ENCODE measurements around the gene CXCL11.
"Not testable (repeated sequence)": the region's sequence is repeated elsewhere in the genome, so short reads cannot be mapped to it uniquely, and the experiment has no call there.

The CXCL11 gene

GRCh38 chr4:76042241-76042998, 6.5 kb upstream of the CXCL11 start:
- DNase-seq = not testable (repeated sequence)

DNA sequence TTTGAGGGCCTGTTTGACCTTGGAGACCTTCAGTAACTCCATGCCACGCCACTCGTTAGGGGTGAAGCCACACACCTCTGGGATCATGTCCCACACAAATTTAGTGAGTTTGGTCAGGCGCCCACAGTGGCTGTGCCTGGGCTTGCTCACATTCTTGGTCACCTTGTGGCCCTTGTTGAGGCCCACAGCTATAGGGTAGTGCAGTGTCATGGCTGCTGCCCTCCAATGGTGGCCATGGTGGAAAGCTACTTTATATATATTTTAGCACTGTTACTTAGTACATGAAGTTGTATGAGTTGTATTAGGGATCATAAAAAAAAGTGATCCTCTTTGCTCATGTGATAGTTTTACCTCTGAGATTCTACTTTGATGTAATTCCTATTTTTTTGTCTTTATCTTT, 985 bp upstream of the CXCL11 start:
- DNase-seq = no peak

DNA sequence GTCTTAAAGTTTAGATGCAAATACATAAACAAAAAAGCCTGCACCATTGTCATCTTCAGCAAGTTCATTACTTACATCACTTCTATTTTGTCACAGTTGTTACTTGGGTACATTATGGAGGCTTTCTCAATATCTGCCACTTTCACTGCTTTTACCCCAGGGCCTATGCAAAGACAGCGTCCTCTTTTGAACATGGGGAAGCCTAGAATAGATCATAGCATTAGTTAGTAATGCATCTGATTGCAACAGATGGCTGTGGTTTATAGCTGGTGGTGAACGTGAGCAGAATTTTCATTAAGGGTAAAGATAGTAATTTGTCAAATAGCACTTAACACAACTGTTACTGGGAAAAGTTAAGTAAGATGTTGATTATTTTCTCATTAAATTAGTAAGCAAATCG, 729 bp downstream of the CXCL11 start:
- no peak for DNase-seq

GRCh38 chr4:76029300-76029699, 6.6 kb downstream of the CXCL11 start:
- no peak for DNase-seq

- peak; percentile 2 for DNase-seq
Observed at GRCh38 chr4:76028350-76028765, 7.5 kb downstream of the CXCL11 start.

GRCh38 chr4:76024065-76024464, 11.8 kb downstream of the CXCL11 start:
- no peak for DNase-seq

- DNase-seq = no peak
Observed at GRCh38 chr4:76023389-76023788, 12.5 kb downstream of the CXCL11 start, which contains the start of gene CXCL10. Gene CXCL10 (minus strand): TSS chr4:76023497. CDS start chr4:76023431, 66 bp downstream.

DNA sequence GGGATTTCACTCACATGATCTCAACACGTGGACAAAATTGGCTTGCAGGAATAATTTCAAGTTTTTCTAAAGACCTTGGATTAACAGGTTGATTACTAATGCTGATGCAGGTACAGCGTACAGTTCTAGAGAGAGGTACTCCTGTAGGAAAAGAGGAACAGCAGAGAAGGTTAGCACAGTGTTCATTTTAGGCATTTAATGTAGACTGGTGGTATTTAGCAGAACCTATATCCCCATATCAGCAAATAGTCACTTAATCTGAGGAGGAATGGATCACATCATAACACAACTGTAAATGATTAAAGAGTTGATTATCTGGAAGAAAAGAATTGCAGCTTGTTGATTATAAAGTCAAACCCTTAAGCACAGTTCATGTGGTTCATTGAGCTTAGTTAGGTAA, 13.2 kb downstream of the CXCL11 start:
- DNase-seq = no peak

DNA sequence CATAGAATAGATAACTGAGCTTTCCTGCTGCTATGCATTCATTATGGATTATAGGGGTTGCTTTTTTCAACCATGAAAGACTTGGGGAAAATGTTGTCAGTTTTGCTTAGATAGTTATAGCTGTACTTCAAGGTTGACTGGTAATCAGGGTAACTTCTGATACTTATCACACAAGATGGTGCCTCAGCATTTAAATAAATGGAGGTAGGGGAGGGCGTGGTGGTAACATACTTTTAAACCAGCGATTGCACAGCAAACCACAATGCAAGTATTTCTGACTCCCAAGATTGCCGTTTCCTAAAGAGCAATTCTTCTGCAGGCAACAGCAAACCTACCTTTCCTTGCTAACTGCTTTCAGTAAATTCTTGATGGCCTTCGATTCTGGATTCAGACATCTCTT, 13.8 kb downstream of the CXCL11 start:
- no peak for DNase-seq

- no peak for DNase-seq
Observed at GRCh38 chr4:76017056-76017686, 18.7 kb downstream of the CXCL11 start.

DNA sequence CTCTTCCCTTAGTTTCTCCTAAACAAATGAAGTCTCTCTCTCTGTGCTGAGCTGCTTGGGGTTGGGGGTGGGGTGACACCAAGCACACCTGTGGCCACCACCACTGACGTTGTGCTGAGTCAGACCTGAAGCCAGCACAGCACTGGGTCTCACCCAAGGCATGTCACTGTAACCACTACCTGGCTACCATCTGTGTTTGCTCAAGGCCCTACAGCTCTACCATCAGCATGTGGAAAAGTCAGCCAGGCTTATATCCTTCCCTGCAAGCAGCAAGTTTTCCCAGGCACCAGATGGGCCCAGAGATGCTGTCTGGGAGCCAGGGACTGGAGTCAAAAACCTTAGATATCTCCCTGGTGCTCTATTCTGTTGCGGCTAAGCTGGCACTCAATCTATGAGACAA, 19.5 kb downstream of the CXCL11 start:
- DNase-seq = no peak

- DNase-seq = no peak
Observed at GRCh38 chr4:76013540-76013939, 22.3 kb downstream of the CXCL11 start.

- no peak for DNase-seq
Observed at GRCh38 chr4:76012388-76012801, 23.5 kb downstream of the CXCL11 start.

GRCh38 chr4:76011700-76012387, 24.0 kb downstream of the CXCL11 start:
- DNase-seq = no peak

GRCh38 chr4:76011018-76011670, 24.7 kb downstream of the CXCL11 start:
- no peak for DNase-seq

DNA sequence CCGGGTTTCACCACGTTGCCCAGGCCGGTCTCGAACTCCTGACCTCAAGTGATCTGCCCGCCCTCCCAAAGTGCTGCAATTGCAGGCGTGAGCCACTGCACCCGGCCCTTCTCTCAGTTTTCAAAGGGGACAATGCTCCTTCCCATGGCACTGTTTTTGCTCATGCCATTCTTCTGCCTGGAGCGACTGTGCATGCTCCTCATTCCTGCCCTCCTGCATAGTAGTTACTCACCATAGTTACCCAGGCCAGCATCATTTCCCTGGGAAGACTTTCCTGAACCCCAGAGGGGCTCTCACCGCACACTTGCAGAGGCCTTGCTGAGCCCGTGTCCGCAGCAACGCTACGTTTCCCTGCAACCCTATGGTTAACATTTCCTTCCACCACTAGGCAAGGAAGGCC, 25.3 kb downstream of the CXCL11 start:
- no peak for DNase-seq

DNA sequence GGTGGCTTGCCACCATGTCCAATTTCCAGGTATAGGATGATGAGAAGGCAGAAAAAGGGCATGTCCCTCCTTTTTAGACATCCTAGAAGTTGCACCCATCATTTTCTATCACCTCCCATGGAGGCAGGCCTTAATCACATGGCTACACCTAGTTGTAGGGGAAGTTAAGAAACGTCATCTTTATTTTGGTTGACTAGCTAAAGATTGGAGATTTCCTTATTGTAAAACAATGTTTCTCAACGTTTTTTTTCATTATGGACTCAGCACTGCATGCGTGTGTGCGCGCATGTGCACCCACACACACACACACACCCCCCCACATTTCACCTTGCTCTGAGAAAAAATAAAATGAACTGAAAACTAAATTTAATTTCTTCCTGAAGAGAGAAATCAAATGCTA, 26.6 kb downstream of the CXCL11 start:
- no peak for DNase-seq

DNA sequence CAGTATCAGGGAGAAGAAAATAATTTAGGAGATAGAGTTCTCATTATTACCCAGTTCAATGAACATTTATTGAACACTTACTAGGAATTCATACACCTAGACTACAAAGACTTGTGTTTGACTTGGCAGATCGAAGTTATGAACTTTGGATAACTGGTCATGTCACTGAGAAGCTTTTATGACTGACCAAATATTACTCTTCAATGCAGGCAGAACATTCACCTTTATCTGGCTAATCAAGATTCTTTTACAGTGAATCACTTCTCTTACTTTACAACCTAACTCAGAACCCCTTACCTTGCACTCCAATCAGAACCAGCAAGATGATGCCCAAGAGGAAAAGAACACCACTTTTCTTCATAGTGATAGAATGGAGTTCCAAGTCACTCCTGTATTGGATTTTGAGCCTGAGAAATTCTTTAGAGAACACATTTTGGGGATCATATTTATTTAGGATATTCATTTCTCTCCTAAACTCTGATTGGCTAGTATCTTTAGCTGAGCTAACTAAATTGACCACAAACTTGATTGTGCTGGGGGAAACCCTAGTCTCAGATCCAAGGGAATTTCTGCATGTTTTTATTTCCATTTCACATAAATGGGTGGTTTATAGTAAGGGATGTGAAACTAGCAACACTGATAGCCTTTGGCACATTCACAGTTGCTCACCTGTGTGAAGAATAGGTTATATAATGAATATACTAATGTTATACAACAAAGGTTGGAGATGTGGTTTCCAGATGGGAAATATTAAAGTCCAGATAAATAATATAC, 28.6 kb downstream of the CXCL11 start, which contains the start of gene CXCL9:
CXCL9 (minus strand) TSS at position 421 of the 774 bp plus-strand sequence; CDS start at position 361, 60 bp downstream.
- no peak for DNase-seq

DNA sequence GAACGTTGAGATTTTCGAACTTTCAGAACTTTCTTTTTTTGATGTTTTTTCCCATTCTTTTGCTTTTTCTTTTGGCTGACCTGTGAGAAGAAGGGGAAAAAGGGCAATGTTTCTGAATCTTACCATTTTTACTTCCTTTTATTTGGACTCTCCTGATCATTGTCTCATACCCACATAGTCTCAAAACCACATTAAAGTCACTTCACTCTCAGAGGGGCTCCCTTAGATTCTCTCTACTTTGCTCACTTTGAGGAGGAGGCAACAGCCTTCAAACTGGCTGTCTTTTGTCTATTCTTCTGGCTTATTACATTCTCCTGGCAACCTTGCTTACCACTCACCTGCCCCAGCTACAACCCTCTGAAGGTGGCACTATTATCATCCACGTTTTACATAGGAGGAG, 32.2 kb downstream of the CXCL11 start:
- DNase-seq = no peak

DNA sequence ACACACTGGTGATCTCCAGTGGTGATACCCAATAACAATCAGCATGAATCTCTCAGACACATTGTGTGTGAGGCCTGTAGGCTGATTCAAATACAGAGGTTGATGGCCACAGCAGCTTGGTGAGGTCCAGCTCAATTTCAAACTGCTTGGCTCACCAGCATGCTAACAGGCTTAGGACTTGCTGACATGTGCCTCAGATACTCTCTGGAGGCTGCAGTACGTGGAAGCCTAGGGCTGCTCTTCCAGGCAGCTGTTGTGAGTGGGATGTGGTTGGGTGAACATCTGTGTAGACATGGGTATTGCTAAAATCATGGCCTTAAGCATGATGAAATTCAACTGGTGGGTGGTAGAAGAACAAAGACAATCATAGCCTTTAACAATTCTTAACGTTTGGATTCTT, 32.8 kb downstream of the CXCL11 start:
- no peak for DNase-seq

DNA sequence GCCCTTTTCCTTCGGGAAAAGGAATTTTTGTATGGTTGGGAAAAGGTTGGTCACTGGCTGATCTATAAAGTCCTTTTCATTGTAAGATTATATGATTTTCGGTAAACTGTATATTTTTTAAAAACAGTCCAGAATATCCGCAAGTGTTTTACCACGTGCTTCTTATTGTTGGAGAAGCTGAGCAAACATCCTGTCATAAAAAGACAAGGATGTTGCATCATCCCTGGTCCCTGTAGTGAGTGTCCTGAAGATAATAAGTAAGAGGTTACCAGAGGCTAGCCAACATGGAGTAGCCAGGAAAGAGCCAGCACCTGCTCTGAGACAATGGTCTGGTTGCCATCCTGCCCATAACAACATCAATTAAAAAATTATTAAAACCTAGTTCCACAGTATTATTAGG, 33.7 kb downstream of the CXCL11 start:
- no peak for DNase-seq

GRCh38 chr4:76001700-76002099, 34.2 kb downstream of the CXCL11 start:
- no peak for DNase-seq

DNA sequence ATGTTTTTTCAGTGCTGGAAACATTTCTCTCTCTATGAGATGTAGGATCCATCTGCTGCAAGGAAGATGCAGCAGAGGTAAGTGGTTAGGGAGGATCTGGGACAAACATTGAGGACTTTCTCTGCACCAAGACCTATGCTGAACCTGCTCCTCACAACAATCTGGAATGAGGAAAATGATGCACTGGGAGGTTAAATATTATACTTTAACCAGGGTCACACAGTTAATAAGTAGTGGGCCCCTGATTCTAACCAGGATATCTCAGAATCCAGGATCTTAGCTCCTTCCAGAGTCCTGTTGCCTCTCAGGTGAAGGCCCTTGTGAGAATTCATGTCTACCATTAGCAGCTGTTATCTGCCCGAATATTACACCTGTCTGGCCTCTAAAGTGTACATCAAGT, 35.6 kb downstream of the CXCL11 start:
- no peak for DNase-seq

Measured in NCI-H1092 (cell line).